Gastrocnemius medialis (tissue), 4 donors: ENCODE results near the gene HOXA5. TPM values are rescaled to one million over a fixed set of nuclear protein-coding genes. Genes with fewer than 3 reads are reported as not detected.

ENCODE experiments used
- ATAC-seq, 2 donors: fragments of 150-250 bp; one replicate each; pipeline ENCODE4 v1.9.1; 2016
- DNase-seq, 2 donors: peaks; one replicate each; pipeline ENCODE4 v3.0.0-alpha.2; 2019
- H3K27ac ChIP-seq, 4 donors: fragments of 200-600 bp; sonication (generic); 1 replicate in 1 of 4; 2 replicates in 3 of 4; pipeline ENCODE4 v1.5.1; 2016 to 2018; ENCODE audit warnings: mild to moderate bottlenecking in 2 of 4, moderate library complexity in 1 of 4
- H3K27me3 ChIP-seq, 3 donors: fragments of 200-600 bp; sonication (generic) in 2 of 3; 1 replicate in 1 of 3; 2 replicates in 2 of 3; pipeline versions ENCODE4 v1.5.1 to v1.6.0; 2016 to 2019; ENCODE audit warnings: mild to moderate bottlenecking in 1 of 3, moderate library complexity in 1 of 3
- H3K36me3 ChIP-seq, 2 donors: fragments of 200-600 bp; sonication (generic) in 1 of 2; one replicate each; pipeline ENCODE4 v1.5.1; 2017 to 2018
- H3K4me1 ChIP-seq, 2 donors: fragments of 200-600 bp; sonication (generic) in 1 of 2; one replicate each; pipeline ENCODE4 v1.5.1; 2016 to 2017; ENCODE audit warnings: mild to moderate bottlenecking in 2 of 2
- H3K4me3 ChIP-seq, 4 donors: fragments of 200-600 bp; sonication (generic) in 3 of 4; 1 replicate in 1 of 4; 2 replicates in 3 of 4; pipeline ENCODE4 v1.5.1; 2016 to 2019; ENCODE audit warnings: mild to moderate bottlenecking in 2 of 4
- H3K9me3 ChIP-seq, 3 donors: fragments of 200-600 bp; sonication (generic) in 2 of 3; 1 replicate in 1 of 3; 2 replicates in 2 of 3; pipeline ENCODE4 v1.5.1; 2016 to 2019
- CTCF ChIP-seq, 5 experiments: fragments of 450-650 bp in 3 of 5; fragments of 200-600 bp in 2 of 5; sonication (generic) in 2 of 5; IDR thresholded peaks in 4 of 5; conservative IDR thresholded peaks in 1 of 5; 1 replicate in 4 of 5; 2 replicates in 1 of 5; pipeline ENCODE4 v1.5.1; 2016 to 2019; ENCODE audit warnings: antibody characterized with exemption in 5 of 5, mild to moderate bottlenecking in 3 of 5, moderate library complexity in 3 of 5
- POLR2A ChIP-seq, 2 donors: fragments of 450-650 bp; IDR thresholded peaks; one replicate each; pipeline ENCODE4 v1.6.1; 2017; ENCODE audit warnings: antibody characterized with exemption in 2 of 2, mild to moderate bottlenecking in 2 of 2, moderate library complexity in 2 of 2
- in situ Hi-C, 4 donors: fragments of 200-750 bp; cut with MboI; loops; one replicate each; pipeline versions ENCODE4 v1.15.0 to v1.8.0; 2017; ENCODE audit warnings: low sequenced_read_pairs in 4 of 4
- intact Hi-C: fragments of 100-400 bp; cut with DNase I; formaldehyde crosslinking; loops from one replicate; pipeline ENCODE4 v1.15.1; 2023; ENCODE audit warnings: low total_unique reads
- total RNA-seq, 4 donors: library from RNA; depleted of rRNA; stranded (reverse); fragments of >200 nt; gene quantifications; one replicate each; pipeline versions ENCODE4 v1.1.0 to v1.2.3, GENCODE V29; 2016

Gene HOXA5
- total RNA-seq, 4 donors from 2014 or later: 2.7 to 7.1 (median 7.0) TPM

GRCh38 chr7:27147199-27148030, 3.9 kb upstream of the HOXA5 start, which contains the start of gene HOXA6:
TSS of gene HOXA6 (minus strand) at chr7:27147774. CDS start at chr7:27147749, 25 bp downstream.
- ATAC-seq (no peak), DNase-seq (peak in 1 of 2 donors; percentile 66)
- H3K4me1 ChIP-seq: peaks cover 43 to 52% of the 10 kb centered on the region in 2 donors
- H3K36me3 ChIP-seq: peaks cover 0 to 20% of the 10 kb centered on the region in 2 donors
- in situ Hi-C loops (loop anchor here in 3 of 4 donors (5.0 to 10.0 kb wide), 3 partner anchors 290 to 783 kb away; no protein-coding TSS in a partner anchor), intact Hi-C loops (no loop called here)
- H3K4me3 ChIP-seq: peak within 1 kb of the TSS; percentile 64 to 75 (median 70)
- no peaks in the 10 kb centered on the region for H3K27me3 ChIP-seq
- no peaks in the 10 kb centered on the region for H3K9me3 ChIP-seq
- no peak for TF ChIP-seq CTCF (IDR thresholded peaks at IDR 0.05 in 4 of 5, conservative IDR thresholded peaks at IDR 0.05 in 1 of 5)
- no peak for TF ChIP-seq POLR2A (IDR thresholded peaks at IDR 0.05)
- H3K27ac ChIP-seq: peak within 1 kb of the TSS; percentile 90 to 96 (median 94)

- intact Hi-C loops: no loop called here
- Histone ChIP-seq H3K27me3 (no peaks in the 10 kb centered on the region), H3K4me3 (peak overlapping the region in 2 of 4 donors; percentile 64 to 71), H3K36me3 (peaks cover 0 to 20% of the 10 kb centered on the region in 2 donors), H3K9me3 (no peaks in the 10 kb centered on the region), H3K27ac (peak overlapping the region; percentile 90 to 96 (median 94)), H3K4me1 (peaks cover 43 to 49% of the 10 kb centered on the region in 2 donors)
- peak in 1 of 2 donors; percentile 64 for DNase-seq
- no peak for ATAC-seq
- in situ Hi-C loops: loop anchor here in 3 of 4 donors (5.0 to 10.0 kb wide), 3 partner anchors 289 to 782 kb away; no protein-coding TSS in a partner anchor
- no peak for TF ChIP-seq CTCF (IDR thresholded peaks at IDR 0.05 in 4 of 5, conservative IDR thresholded peaks at IDR 0.05 in 1 of 5)
- no peak for TF ChIP-seq POLR2A (IDR thresholded peaks at IDR 0.05)
Measured at GRCh38 chr7:27146491-27147198, 3.2 kb upstream of the HOXA5 start.

GRCh38 chr7:27145914-27146412, 2.5 kb upstream of the HOXA5 start:
- TF ChIP-seq POLR2A (IDR thresholded peaks at IDR 0.05) (no peak), CTCF (IDR thresholded peaks at IDR 0.05 in 4 of 5, conservative IDR thresholded peaks at IDR 0.05 in 1 of 5) (no peak)
- Histone ChIP-seq H3K9me3 (no peaks in the 10 kb centered on the region), H3K27ac (peak overlapping the region; percentile 90 to 96 (median 94)), H3K27me3 (no peaks in the 10 kb centered on the region), H3K36me3 (peaks cover 0 to 20% of the 10 kb centered on the region in 2 donors), H3K4me1 (peaks cover 40 to 43% of the 10 kb centered on the region in 2 donors), H3K4me3 (no peak overlapping the region)
- DNase-seq (no peak), ATAC-seq (no peak)
- intact Hi-C loops (no loop called here), in situ Hi-C loops (loop anchor here in 3 of 4 donors (5.0 to 10.0 kb wide), 3 partner anchors 289 to 781 kb away; no protein-coding TSS in a partner anchor)

- H3K4me3 ChIP-seq: no peak overlapping the region
- in situ Hi-C loops (loop anchor here in 3 of 4 donors (5.0 to 10.0 kb wide), 3 partner anchors 288 to 781 kb away; no protein-coding TSS in a partner anchor), intact Hi-C loops (no loop called here)
- H3K27ac ChIP-seq: peak overlapping the region in 2 of 4 donors; percentile 92 to 94
- DNase-seq: no peak
- H3K9me3 ChIP-seq: no peaks in the 10 kb centered on the region
- peaks cover 0 to 20% of the 10 kb centered on the region in 2 donors for H3K36me3 ChIP-seq
- TF ChIP-seq CTCF (IDR thresholded peaks at IDR 0.05 in 4 of 5, conservative IDR thresholded peaks at IDR 0.05 in 1 of 5): no peak
- TF ChIP-seq POLR2A (IDR thresholded peaks at IDR 0.05): no peak
- peaks cover 39 to 40% of the 10 kb centered on the region in 2 donors for H3K4me1 ChIP-seq
- ATAC-seq: no peak
- H3K27me3 ChIP-seq: no peaks in the 10 kb centered on the region
Measured at GRCh38 chr7:27145165-27145913, 1.9 kb upstream of the HOXA5 start.
